Adrenal gland (tissue), 12 donors: ENCODE data around the gene KIRREL3. TPM values are rescaled to one million over a fixed set of nuclear protein-coding genes. Genes with fewer than 3 reads are reported as not detected.
"Not testable (repeated sequence)": the region's sequence is repeated elsewhere in the genome, so short reads cannot be mapped to it uniquely, and the experiment has no call there.

ENCODE experiments used
- DNase-seq, 7 donors: peaks; one replicate each; pipeline ENCODE4 v3.0.0-alpha.2; 2019 to 2020
- H3K27ac ChIP-seq, 5 donors: fragments of 200-600 bp; sonication (generic) in 4 of 5; 1 replicate in 3 of 5; 2 replicates in 2 of 5; pipeline versions ENCODE4 v1.5.1 to v1.8.0; 2016 to 2020; ENCODE audit warnings: mild to moderate bottlenecking in 1 of 5
- H3K27me3 ChIP-seq: fragments of 200-600 bp; 2 replicates; pipeline ENCODE4 v1.8.0; 2021
- H3K36me3 ChIP-seq, 2 donors: fragments of 200-600 bp; replicated peaks in 1 of 2; 1 replicate in 1 of 2; 2 replicates in 1 of 2; pipeline versions ENCODE4 v1.5.1 to v1.8.0; 2018 to 2022
- H3K4me1 ChIP-seq, 2 donors: fragments of 200-600 bp; replicated peaks in 1 of 2; 1 replicate in 1 of 2; 2 replicates in 1 of 2; pipeline versions ENCODE4 v1.5.1 to v1.8.0; 2018 to 2021
- H3K4me3 ChIP-seq, 4 donors: fragments of 200-600 bp; sonication (generic) in 3 of 4; one replicate each; pipeline ENCODE4 v1.5.1; 2016 to 2018
- H3K9me3 ChIP-seq, 3 donors: fragments of 200-600 bp; sonication (generic) in 1 of 3; replicated peaks in 1 of 3; 1 replicate in 2 of 3; 2 replicates in 1 of 3; pipeline versions ENCODE4 v1.5.1 to v1.8.0; 2016 to 2021
- POLR2A ChIP-seq, 2 donors: fragments of 450-650 bp; IDR thresholded peaks; one replicate each; pipeline ENCODE4 v1.6.1; 2017; ENCODE audit warnings: antibody characterized with exemption in 2 of 2, mild to moderate bottlenecking in 2 of 2, moderate library complexity in 1 of 2
- WGBS, 4 donors: extraction: QIAGEN DNeasy Blood & Tissue Kit in 2 of 4; methylation state at CpG; one replicate each; pipeline versions ENCODE4 v1.1.5 to v1.1.7; 2013 to 2017; 5-methylcytosine and 5-hydroxymethylcytosine counted together
- intact Hi-C, 2 donors: fragments of 100-400 bp; cut with DNase I; formaldehyde crosslinking; loops; one replicate each; pipeline versions ENCODE4 v1.14.1 to v1.15.0; 2022 to 2023
- polyA plus RNA-seq, 3 donors: library from polyadenylated mRNA; stranded (reverse); fragments of 200-250 nt in 2 of 3; fragments of 350-450 nt in 1 of 3; fragmentation: Illumina TruSeq in 1 of 3; extraction: RNeasy Lipid Tissue Mini Kit (QIAGEN cat#74804) in 1 of 3; gene quantifications; one replicate each; pipeline ENCODE4 v1.2.3, GENCODE V29; 2013 to 2014
- total RNA-seq, 9 donors: library from RNA; depleted of rRNA in 4 of 9; stranded (reverse); fragments of >200 nt in 4 of 9; fragments of 120-200 nt in 1 of 9; fragmentation: NEBNext Ultra II Directional in 1 of 9; extraction: Animal tissue kit (Norgen Biotek cat#: 25700) in 1 of 9; gene quantifications; one replicate each; pipeline versions ENCODE4 v1.1.0 to v1.2.4, GENCODE V29; 2013 to 2023
- TF ChIP-seq, protein P1 (sequence below), 6 experiments: fragments of 450-650 bp in 4 of 6; fragments of 200-600 bp in 2 of 6; sonication (generic) in 1 of 6; IDR thresholded peaks; 1 replicate in 5 of 6; 2 replicates in 1 of 6; pipeline versions ENCODE4 v1.5.1 to v1.8.0; 2016 to 2021; ENCODE audit warnings: antibody characterized with exemption in 6 of 6, mild to moderate bottlenecking in 2 of 6, moderate library complexity in 1 of 6
- donor health status: healthy with polysubstance abuse.
- donor health status: Bipolar disorder and iron deficiency.
- donor health status: DM: yes; HTN: yes; CAD: no.
- donor health status: DM: no; HTN: no; CAD: no.
- donor health status: DM: no; HTN: no; CAD: no.
- donor health status: DM: yes; HTN: yes; CAD: no.

The KIRREL3 gene
- total and polyA plus RNA-seq, 12 donors, result 0.07 to 4.1 (median 0.64) TPM; not detected in 1

DNA sequence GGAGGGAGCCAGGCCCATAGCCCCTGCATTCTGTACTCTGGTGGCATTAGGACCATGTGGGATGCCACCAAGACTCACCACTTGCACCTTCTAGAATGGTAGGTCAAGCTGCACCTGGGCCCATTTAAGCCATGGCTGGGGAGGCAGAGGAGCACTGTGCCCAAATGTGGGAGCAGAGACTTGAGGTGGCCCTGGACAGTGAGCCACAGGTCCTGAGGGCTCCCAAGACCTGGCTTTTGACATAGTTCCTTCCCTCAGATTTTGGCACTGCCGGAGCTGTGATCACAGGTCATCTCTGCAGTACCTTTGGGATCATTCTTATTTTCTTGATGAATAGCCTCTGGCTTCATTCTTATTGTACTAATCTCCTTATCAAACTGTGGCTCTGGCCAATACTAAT is 601.8 kb downstream of the KIRREL3 start:
- H3K27ac ChIP-seq, result no peak overlapping the region
- 71 to 88% (median 83%) methylated on average over 1 of the region's 1 CpG for WGBS, 4 donors
- no peak for TF ChIP-seq POLR2A (IDR thresholded peaks at IDR 0.05)
- TF ChIP-seq, protein P1, sequence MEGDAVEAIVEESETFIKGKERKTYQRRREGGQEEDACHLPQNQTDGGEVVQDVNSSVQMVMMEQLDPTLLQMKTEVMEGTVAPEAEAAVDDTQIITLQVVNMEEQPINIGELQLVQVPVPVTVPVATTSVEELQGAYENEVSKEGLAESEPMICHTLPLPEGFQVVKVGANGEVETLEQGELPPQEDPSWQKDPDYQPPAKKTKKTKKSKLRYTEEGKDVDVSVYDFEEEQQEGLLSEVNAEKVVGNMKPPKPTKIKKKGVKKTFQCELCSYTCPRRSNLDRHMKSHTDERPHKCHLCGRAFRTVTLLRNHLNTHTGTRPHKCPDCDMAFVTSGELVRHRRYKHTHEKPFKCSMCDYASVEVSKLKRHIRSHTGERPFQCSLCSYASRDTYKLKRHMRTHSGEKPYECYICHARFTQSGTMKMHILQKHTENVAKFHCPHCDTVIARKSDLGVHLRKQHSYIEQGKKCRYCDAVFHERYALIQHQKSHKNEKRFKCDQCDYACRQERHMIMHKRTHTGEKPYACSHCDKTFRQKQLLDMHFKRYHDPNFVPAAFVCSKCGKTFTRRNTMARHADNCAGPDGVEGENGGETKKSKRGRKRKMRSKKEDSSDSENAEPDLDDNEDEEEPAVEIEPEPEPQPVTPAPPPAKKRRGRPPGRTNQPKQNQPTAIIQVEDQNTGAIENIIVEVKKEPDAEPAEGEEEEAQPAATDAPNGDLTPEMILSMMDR (IDR thresholded peaks at IDR 0.05), result no peak
- no peak for DNase-seq
- no peaks in the 10 kb centered on the region for H3K36me3 ChIP-seq
- intact Hi-C loops, result no loop called here
- H3K4me3 ChIP-seq, result no peak overlapping the region
- no peaks in the 10 kb centered on the region for H3K9me3 ChIP-seq
- H3K27me3 ChIP-seq, result no peaks in the 10 kb centered on the region
- H3K4me1 ChIP-seq, result peaks cover 25 to 59% of the 10 kb centered on the region in 2 donors

DNA sequence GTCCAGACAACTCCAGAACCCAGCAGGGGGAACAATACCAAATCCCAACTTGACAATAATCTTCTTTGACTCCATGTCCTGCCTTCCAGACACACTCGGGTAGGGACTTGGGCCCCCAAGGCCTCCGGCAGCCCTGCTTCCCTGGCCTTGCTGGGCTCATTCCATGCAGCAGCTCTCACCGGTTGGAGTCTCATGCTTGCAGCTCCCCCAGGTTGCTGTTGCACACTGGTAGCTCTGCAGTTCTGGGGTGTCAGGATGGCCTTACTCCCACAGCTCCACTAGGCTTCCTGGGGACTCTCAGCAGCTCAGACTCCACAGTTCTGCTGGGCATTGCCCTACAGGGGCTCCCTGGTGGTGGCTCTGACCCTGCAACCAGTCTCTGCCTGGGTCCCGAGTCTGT is 602.3 kb downstream of the KIRREL3 start:
- Histone ChIP-seq H3K9me3 (no peaks in the 10 kb centered on the region), H3K27ac (no peak overlapping the region), H3K27me3 (no peaks in the 10 kb centered on the region), H3K4me3 (no peak overlapping the region), H3K4me1 (peaks cover 26 to 59% of the 10 kb centered on the region in 2 donors), H3K36me3 (no peaks in the 10 kb centered on the region)
- WGBS, 4 donors, result 79 to 92% (median 82%) methylated on average over 2 to 4 of the region's 4 CpGs
- no peak for TF ChIP-seq POLR2A (IDR thresholded peaks at IDR 0.05)
- TF ChIP-seq, protein P1 (IDR thresholded peaks at IDR 0.05), result no peak
- intact Hi-C loops, result no loop called here
- no peak for DNase-seq

DNA sequence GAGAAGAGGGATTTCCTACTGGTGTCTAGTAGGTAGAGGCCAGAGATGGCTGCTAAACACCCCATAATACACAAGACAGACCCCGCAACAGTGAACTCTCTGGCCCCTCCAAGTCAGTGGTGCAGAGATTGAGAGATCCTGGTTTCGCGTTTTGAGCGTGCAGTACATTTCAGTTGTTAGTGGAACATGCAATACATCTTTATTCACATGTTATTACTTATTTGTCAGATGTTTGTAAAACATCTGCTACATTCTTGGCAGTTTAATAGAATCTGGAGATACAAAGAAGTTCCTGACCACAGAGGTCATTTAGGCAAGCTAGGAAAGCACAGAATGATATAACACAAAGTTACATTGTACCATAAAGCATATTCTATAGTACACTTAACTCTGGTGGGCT is 603.6 kb downstream of the KIRREL3 start:
- intact Hi-C loops, result no loop called here
- Histone ChIP-seq H3K36me3 (no peaks in the 10 kb centered on the region), H3K27ac (no peak overlapping the region), H3K4me3 (no peak overlapping the region), H3K27me3 (no peaks in the 10 kb centered on the region), H3K4me1 (peaks cover 35 to 60% of the 10 kb centered on the region in 2 donors), H3K9me3 (no peaks in the 10 kb centered on the region)
- TF ChIP-seq, protein P1 (IDR thresholded peaks at IDR 0.05), result no peak
- TF ChIP-seq POLR2A (IDR thresholded peaks at IDR 0.05), result no peak
- no peak for DNase-seq
- 84 to 90% (median 88%) methylated on average over 4 of the region's 4 CpGs for WGBS, 4 donors

DNA sequence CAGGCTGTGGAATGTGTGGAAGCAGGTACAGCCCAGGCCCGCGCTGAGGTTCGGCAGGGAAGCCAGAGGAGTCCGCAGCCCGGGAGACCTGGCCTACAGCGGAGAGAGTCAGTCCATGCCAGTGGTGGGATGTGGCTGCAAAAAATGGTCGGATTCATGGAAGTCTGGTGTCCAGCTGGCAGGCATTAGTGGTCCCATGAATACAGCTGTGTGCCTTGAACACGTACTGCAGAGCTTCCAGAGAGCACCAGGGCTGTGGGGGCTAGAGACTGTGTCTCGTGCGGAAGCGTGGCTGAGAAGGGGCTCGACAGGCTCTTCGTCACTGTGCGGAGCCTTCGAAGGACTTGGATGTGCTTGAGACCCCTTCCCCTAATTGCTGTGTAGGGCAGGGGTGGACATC is 604.3 kb downstream of the KIRREL3 start:
- H3K4me1 ChIP-seq, result peaks cover 36 to 58% of the 10 kb centered on the region in 2 donors
- 87 to 96% (median 93%) methylated on average over 9 to 15 of the region's 15 CpGs for WGBS, 4 donors

DNA sequence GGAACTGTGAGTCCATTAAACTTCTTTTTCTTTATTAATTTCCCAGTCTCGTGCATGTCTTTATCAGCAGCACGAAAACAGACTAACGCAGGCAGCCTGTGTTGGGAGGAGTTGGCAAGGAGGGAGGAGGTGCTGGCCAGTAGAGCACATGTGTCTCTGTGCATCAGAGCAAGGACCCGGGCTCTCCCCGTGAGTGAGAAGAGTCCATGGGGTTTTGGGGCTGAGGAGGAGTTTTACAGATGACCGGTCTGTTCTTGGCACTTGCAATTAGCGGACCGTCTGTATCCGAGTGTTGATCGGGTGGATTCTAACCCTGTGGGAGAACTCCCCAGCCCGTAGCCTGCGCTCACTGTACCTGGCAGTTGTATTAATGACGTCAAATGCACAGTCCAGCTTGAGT is 604.8 kb downstream of the KIRREL3 start:
- peak in 5 of 7 donors; percentile 63 to 90 (median 83) for DNase-seq
- peak in 1 of 2 donors; percentile 74 for TF ChIP-seq POLR2A (IDR thresholded peaks at IDR 0.05)
- H3K4me3 ChIP-seq, H3K36me3 ChIP-seq, intact Hi-C loops, H3K9me3 ChIP-seq, H3K27me3 ChIP-seq: not testable (repeated sequence)
- Histone ChIP-seq H3K4me1 (peaks cover 33 to 58% of the 10 kb centered on the region in 2 donors), H3K27ac (peak overlapping the region in 4 of 5 donors; percentile 9 to 93 (median 82))
- 49 to 60% (median 52%) methylated on average over 5 to 9 of the region's 13 CpGs for WGBS, 4 donors

More for the DNA sequence above, 604.3 kb downstream of the KIRREL3 start:
- intact Hi-C loops, H3K27me3 ChIP-seq, H3K36me3 ChIP-seq, H3K9me3 ChIP-seq, H3K4me3 ChIP-seq, DNase-seq: not testable (repeated sequence)
- peak overlapping the region in 2 of 5 donors; percentile 54 to 93 for H3K27ac ChIP-seq
